ENCODE data around the gene RAET1E.
"Not testable (repeated sequence)": the region's sequence is repeated elsewhere in the genome, so short reads cannot be mapped to it uniquely, and the experiment has no call there.

Gene RAET1E

GRCh38 chr6:149901444-149902140 lies 3.7 kb upstream of the RAET1E start:
- no peak overlapping the region for H3K27ac ChIP-seq (ENCODE audit: low read depth, low read length)
- H3K27me3 ChIP-seq (ENCODE audit: control insufficient read depth, insufficient read depth, low read length): peaks cover 2% of the 10 kb centered on the region
- H3K4me1 ChIP-seq (ENCODE audit: control insufficient read depth, insufficient read depth, low read length): peaks cover 3% of the 10 kb centered on the region
- H3K9ac ChIP-seq (ENCODE audit: low read length): no peak overlapping the region
- no peaks in the 10 kb centered on the region for H3K36me3 ChIP-seq (ENCODE audit: control insufficient read depth, insufficient read depth, low read length)
- no peak overlapping the region for H3K4me3 ChIP-seq (ENCODE audit: low read length)

DNA sequence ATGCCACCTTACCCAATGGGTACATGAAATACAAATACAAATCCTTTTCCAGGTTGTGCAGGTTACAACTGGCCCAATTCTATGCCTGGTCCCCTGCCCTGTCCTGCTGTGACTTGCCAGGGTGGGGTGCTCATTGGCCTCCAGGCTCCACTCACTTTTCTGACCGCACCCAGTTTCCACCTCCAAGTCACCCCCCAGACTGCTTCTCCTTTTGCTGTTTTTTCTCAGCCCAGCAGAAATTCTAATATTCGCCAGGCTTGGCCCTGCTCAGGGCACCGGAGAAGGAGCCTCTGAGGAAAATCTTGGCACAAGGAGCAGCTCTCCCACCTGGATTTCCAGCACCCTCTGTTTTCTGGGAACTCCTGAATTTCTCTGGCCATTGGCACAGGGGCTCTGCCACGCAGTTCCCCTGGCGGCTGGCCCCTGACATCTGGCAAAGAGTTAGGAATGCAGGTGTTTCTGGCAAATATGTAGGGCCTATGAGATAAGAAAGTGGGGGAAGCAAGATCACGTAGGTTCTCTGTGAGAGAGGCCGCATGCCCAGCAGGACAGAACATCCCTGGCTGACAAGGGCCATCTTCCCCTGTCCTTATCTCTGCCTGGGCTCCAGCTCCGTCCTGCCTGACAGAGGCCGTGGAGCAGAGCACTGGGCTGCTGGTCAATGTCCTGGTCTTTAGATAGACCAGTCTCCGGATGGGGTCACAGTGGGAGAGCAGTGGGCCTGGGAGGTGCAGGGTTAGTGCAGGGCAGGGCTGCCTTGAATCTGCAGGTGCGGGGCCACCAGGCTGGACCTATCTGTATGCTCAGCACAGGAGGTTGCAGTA lies 2.9 kb upstream of the RAET1E start:
- H3K4me1 ChIP-seq (ENCODE audit: control insufficient read depth, insufficient read depth, low read length): peaks cover 3% of the 10 kb centered on the region
- H3K27me3 ChIP-seq (ENCODE audit: control insufficient read depth, insufficient read depth, low read length): peaks cover 2% of the 10 kb centered on the region
- no peaks in the 10 kb centered on the region for H3K36me3 ChIP-seq (ENCODE audit: control insufficient read depth, insufficient read depth, low read length)
- no peak overlapping the region for H3K27ac ChIP-seq (ENCODE audit: low read depth, low read length)
- no peak overlapping the region for H3K9ac ChIP-seq (ENCODE audit: low read length)
- no peak overlapping the region for H3K4me3 ChIP-seq (ENCODE audit: low read length)

GRCh38 chr6:149899926-149900619 lies 2.2 kb upstream of the RAET1E start:
- Histone ChIP-seq H3K4me3 (ENCODE audit: low read length) (no peak overlapping the region), H3K9ac (ENCODE audit: low read length) (no peak overlapping the region), H3K36me3 (ENCODE audit: control insufficient read depth, insufficient read depth, low read length) (no peaks in the 10 kb centered on the region), H3K4me1 (ENCODE audit: control insufficient read depth, insufficient read depth, low read length) (peaks cover 7% of the 10 kb centered on the region), H3K27me3 (ENCODE audit: control insufficient read depth, insufficient read depth, low read length) (peaks cover 2% of the 10 kb centered on the region), H3K27ac (ENCODE audit: low read depth, low read length) (no peak overlapping the region)

DNA sequence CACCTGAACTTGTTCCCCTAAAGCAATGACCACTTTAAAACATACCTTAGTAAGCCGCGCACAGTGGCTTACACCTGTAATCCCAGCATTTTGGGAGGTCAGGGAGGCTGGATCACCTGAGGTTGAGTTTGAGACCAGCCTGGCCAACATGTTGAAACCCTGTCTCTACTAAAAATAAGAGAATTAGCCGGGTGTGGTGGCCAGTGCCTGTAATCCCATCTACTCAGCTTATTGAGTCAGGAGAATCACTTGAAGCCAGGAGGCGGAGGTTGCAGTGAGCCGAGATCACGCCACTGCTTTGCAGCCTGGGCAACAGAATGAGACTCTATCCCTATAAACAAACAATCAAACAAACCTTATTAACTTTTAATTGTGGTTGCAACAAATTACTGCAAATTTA lies 1.6 kb upstream of the RAET1E start:
- Histone ChIP-seq H3K9ac (ENCODE audit: low read length) (no peak overlapping the region), H3K4me1 (ENCODE audit: control insufficient read depth, insufficient read depth, low read length) (peaks cover 9% of the 10 kb centered on the region), H3K27me3 (ENCODE audit: control insufficient read depth, insufficient read depth, low read length) (peaks cover 2% of the 10 kb centered on the region), H3K36me3 (ENCODE audit: control insufficient read depth, insufficient read depth, low read length) (no peaks in the 10 kb centered on the region), H3K27ac (ENCODE audit: low read depth, low read length) (no peak overlapping the region), H3K4me3 (ENCODE audit: low read length) (no peak overlapping the region)

DNA sequence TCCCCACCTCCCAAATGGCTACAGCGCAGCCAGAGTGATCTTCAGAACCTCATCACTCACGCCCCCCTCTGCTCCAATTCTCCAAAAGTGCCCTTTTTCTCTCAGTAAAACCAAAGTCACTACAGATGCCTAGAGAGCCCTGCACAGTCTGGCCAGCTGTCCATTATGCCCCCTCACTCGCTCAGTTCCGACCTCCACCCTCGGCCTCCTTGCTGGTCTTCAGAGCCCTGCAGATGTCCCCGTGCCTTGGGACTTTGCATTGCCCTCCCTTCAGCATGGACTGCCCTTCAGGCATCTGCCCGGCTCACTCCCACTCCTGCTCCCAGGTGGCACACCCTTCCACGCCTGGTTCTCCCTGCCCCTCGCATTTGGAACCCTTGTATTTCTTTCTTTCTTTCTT lies 1.1 kb upstream of the RAET1E start:
- Histone ChIP-seq H3K4me1 (ENCODE audit: control insufficient read depth, insufficient read depth, low read length) (peaks cover 9% of the 10 kb centered on the region), H3K27ac (ENCODE audit: low read depth, low read length) (no peak overlapping the region), H3K27me3 (ENCODE audit: control insufficient read depth, insufficient read depth, low read length) (peaks cover 2% of the 10 kb centered on the region), H3K4me3 (ENCODE audit: low read length) (no peak overlapping the region), H3K36me3 (ENCODE audit: control insufficient read depth, insufficient read depth, low read length) (no peaks in the 10 kb centered on the region), H3K9ac (ENCODE audit: low read length) (no peak overlapping the region)

DNA sequence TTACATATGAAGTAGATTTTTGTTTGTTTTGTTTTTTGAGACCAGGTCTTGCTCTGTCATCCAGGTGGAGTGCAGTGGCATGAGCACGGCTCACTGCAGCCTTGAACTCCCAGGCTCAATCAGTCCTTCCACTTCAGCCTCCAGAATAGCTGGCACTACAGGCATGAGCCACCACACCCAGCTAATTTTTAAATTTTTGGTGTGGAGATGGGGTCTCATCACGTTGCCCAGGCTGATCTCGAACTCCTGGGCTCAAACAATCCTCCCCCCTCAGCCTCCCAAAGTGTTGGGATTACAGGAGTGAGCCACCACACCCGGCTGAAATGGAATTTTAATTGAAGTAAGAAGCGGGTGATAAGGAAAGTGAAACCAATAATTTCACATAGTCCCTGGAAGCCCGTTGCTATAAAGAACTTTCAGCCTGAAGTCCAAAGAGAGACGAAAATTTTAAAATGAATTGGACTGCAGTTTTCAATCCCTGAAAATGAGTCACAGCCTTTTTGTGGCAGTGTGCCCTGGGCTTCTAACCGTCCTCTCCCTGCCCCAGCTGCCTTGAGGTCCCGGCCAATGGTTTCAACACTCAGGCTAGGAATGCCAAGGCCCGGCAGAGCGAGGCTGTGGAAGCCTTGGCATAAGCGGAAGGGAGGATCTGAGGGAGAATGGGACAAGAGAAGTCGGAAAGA lies 757 bp downstream of the RAET1E start:
- Histone ChIP-seq H3K27me3 (ENCODE audit: control insufficient read depth, insufficient read depth, low read length) (peaks cover 2% of the 10 kb centered on the region), H3K36me3 (ENCODE audit: control insufficient read depth, insufficient read depth, low read length) (no peaks in the 10 kb centered on the region), H3K9ac (ENCODE audit: low read length) (no peak overlapping the region), H3K27ac (ENCODE audit: low read depth, low read length) (peak overlapping the region; percentile 35), H3K4me3 (ENCODE audit: low read length) (peak overlapping the region; percentile 22), H3K4me1 (ENCODE audit: control insufficient read depth, insufficient read depth, low read length) (peaks cover 9% of the 10 kb centered on the region)

GRCh38 chr6:149896491-149896890 lies 1.4 kb downstream of the RAET1E start:
- Histone ChIP-seq H3K4me1 (ENCODE audit: control insufficient read depth, insufficient read depth, low read length) (peaks cover 9% of the 10 kb centered on the region), H3K27ac (ENCODE audit: low read depth, low read length) (no peak overlapping the region), H3K9ac (ENCODE audit: low read length) (no peak overlapping the region), H3K36me3 (ENCODE audit: control insufficient read depth, insufficient read depth, low read length) (no peaks in the 10 kb centered on the region), H3K27me3 (ENCODE audit: control insufficient read depth, insufficient read depth, low read length) (peaks cover 2% of the 10 kb centered on the region), H3K4me3 (ENCODE audit: low read length) (no peak overlapping the region)

GRCh38 chr6:149895833-149896271 lies 2.1 kb downstream of the RAET1E start:
- no peak overlapping the region for H3K9ac ChIP-seq (ENCODE audit: low read length)
- H3K27me3 ChIP-seq (ENCODE audit: control insufficient read depth, insufficient read depth, low read length): peaks cover 2% of the 10 kb centered on the region
- H3K4me3 ChIP-seq (ENCODE audit: low read length): no peak overlapping the region
- no peaks in the 10 kb centered on the region for H3K36me3 ChIP-seq (ENCODE audit: control insufficient read depth, insufficient read depth, low read length)
- H3K27ac ChIP-seq (ENCODE audit: low read depth, low read length): no peak overlapping the region
- H3K4me1 ChIP-seq (ENCODE audit: control insufficient read depth, insufficient read depth, low read length): peaks cover 9% of the 10 kb centered on the region

- Histone ChIP-seq H3K4me3 (ENCODE audit: low read length) (no peak overlapping the region), H3K27me3 (ENCODE audit: control insufficient read depth, insufficient read depth, low read length) (peaks cover 2% of the 10 kb centered on the region), H3K36me3 (ENCODE audit: control insufficient read depth, insufficient read depth, low read length) (no peaks in the 10 kb centered on the region), H3K9ac (ENCODE audit: low read length) (no peak overlapping the region), H3K4me1 (ENCODE audit: control insufficient read depth, insufficient read depth, low read length) (peaks cover 9% of the 10 kb centered on the region), H3K27ac (ENCODE audit: low read depth, low read length) (peak overlapping the region; percentile 43)
Observed at GRCh38 chr6:149895048-149895590, 2.8 kb downstream of the RAET1E start.

DNA sequence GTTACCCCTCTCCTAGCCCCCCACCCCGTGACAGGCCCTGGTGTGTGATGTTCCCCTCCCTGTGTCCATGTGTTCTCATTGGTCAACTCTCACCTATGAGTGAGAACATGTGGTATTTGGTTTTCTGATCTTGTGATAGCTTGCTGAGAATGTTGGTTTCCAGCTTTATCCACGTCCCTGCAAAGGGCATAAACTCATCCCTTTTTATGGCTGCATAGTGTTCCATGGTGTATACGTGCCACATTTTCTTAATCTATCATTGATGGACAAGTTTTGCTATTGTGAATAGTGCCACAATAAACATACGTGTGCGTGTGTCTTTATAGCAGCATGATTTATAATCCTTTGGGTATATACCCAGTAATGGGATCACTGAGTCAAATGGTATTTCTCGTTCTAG lies 6.0 kb downstream of the RAET1E start:
- H3K36me3 ChIP-seq (ENCODE audit: control insufficient read depth, insufficient read depth, low read length); H3K4me3 ChIP-seq (ENCODE audit: low read length); H3K27me3 ChIP-seq (ENCODE audit: control insufficient read depth, insufficient read depth, low read length); H3K9ac ChIP-seq (ENCODE audit: low read length); H3K4me1 ChIP-seq (ENCODE audit: control insufficient read depth, insufficient read depth, low read length); H3K27ac ChIP-seq (ENCODE audit: low read depth, low read length): not testable (repeated sequence)

DNA sequence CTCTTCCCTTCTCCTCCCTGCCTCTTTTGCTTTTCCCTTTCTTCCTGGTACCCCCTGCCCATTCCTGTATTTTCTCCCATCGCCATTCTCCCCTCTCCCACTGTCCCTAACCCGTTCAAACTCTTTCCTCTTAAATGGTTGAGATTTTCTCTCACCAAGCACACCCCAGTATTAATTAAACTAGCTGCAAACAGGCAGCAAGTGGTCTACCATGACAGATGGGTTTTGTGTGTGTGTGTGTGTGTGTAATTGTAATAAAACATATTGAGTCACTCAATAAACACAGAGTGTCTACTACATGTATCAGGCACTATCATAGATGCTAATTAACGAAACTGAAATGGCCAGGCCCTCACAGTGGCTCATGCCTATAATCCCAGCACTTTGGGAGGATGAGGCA lies 6.7 kb downstream of the RAET1E start:
- Histone ChIP-seq H3K9ac (ENCODE audit: low read length) (no peak overlapping the region), H3K27ac (ENCODE audit: low read depth, low read length) (no peak overlapping the region), H3K4me1 (ENCODE audit: control insufficient read depth, insufficient read depth, low read length) (peaks cover 5% of the 10 kb centered on the region), H3K4me3 (ENCODE audit: low read length) (no peak overlapping the region), H3K27me3 (ENCODE audit: control insufficient read depth, insufficient read depth, low read length) (no peaks in the 10 kb centered on the region), H3K36me3 (ENCODE audit: control insufficient read depth, insufficient read depth, low read length) (no peaks in the 10 kb centered on the region)

DNA sequence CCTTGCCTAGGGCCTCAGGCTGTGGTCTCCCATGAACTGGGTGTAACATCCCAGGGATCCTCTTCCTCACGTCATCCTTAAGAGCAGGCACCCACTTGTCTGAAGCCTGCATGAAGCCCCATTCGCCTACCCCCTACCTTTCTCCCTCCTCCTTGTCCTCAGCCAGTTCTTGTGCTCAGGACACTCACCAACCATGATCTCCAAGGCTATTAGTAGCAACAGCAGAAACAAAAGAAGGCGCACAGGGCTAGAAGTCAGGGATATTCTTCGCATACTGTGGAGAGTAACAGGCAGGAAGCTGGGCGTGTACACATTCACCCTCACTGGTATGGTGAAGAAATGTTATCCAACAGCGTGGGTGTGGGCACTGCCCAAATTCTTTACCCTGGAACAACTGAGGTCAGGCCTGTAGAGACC lies 7.3 kb downstream of the RAET1E start:
- H3K4me1 ChIP-seq (ENCODE audit: control insufficient read depth, insufficient read depth, low read length): peaks cover 4% of the 10 kb centered on the region
- no peak overlapping the region for H3K9ac ChIP-seq (ENCODE audit: low read length)
- no peaks in the 10 kb centered on the region for H3K27me3 ChIP-seq (ENCODE audit: control insufficient read depth, insufficient read depth, low read length)
- no peak overlapping the region for H3K4me3 ChIP-seq (ENCODE audit: low read length)
- no peak overlapping the region for H3K27ac ChIP-seq (ENCODE audit: low read depth, low read length)
- H3K36me3 ChIP-seq (ENCODE audit: control insufficient read depth, insufficient read depth, low read length): no peaks in the 10 kb centered on the region
